A673 (cell line): Measurements from ENCODE around the gene RPS6KC1.

Experiments
- CTCF ChIP-seq: fragments of 300-800, 200-600 bp; sonication (generic); conservative IDR thresholded peaks from 2 replicates; pipeline ENCODE4 v1.5.1; 2017; ENCODE audit warnings: low read depth, mild to moderate bottlenecking, antibody characterized with exemption, low read length, moderate library complexity, mixed read lengths
- EZH2 ChIP-seq: fragments of 200-600 bp; sonication (generic); IDR thresholded peaks from 2 replicates; pipeline ENCODE4 v1.6.1; 2017; ENCODE audit warnings: borderline replicate concordance, low read depth, mild to moderate bottlenecking, mixed read lengths, antibody characterized with exemption, low read length; ENCODE audit not compliant: poor library complexity, severe bottlenecking

GRCh38 chr1:213247038-213247437 is 196.0 kb downstream of the RPS6KC1 start:
- TF ChIP-seq CTCF (no peak), EZH2 (no peak)
